Lower leg skin (tissue), 3 donors: Measurements from ENCODE around the gene AK8.

Experiments used
- CTCF ChIP-seq, 3 donors: fragments of 450-650 bp; IDR thresholded peaks; one replicate each; pipeline ENCODE4 v1.5.1; 2016; ENCODE audit warnings: antibody characterized with exemption in 3 of 3, mild to moderate bottlenecking in 3 of 3, moderate library complexity in 2 of 3
- POLR2A ChIP-seq, 2 donors: fragments of 450-650 bp; IDR thresholded peaks; one replicate each; pipeline ENCODE4 v1.6.1; 2016 to 2017; ENCODE audit warnings: antibody characterized with exemption in 2 of 2, mild to moderate bottlenecking in 1 of 2, moderate library complexity in 1 of 2

- no peak for TF ChIP-seq CTCF (IDR thresholded peaks at IDR 0.05)
- TF ChIP-seq POLR2A (IDR thresholded peaks at IDR 0.05): no peak
Measured at GRCh38 chr9:132820169-132820944, 57.7 kb downstream of the AK8 start.
